Transverse colon (tissue), 3 donors: ENCODE results near the gene ZNF326.

Experiments
- CTCF ChIP-seq, 5 experiments: fragments of 200-600 bp in 3 of 5; fragments of 450-650 bp in 2 of 5; sonication (generic) in 3 of 5; IDR thresholded peaks; 1 replicate in 2 of 5; 2 replicates in 3 of 5; pipeline ENCODE4 v1.5.1; 2016 to 2017; ENCODE audit warnings: antibody characterized with exemption in 5 of 5, inconsistent platforms in 3 of 5, mild to moderate bottlenecking in 2 of 5, moderate library complexity in 1 of 5
- POLR2A ChIP-seq: fragments of 450-650 bp; IDR thresholded peaks from one replicate; pipeline ENCODE4 v1.6.1; 2016; ENCODE audit warnings: antibody characterized with exemption, mild to moderate bottlenecking, moderate library complexity

- no peak for TF ChIP-seq CTCF (IDR thresholded peaks at IDR 0.05)
- no peak for TF ChIP-seq POLR2A
Observed at GRCh38 chr1:90067194-90067931, 72.5 kb downstream of the ZNF326 start.
